Kidney (tissue), 14 donors: Measurements from ENCODE around the gene CSTPP1. TPM values are rescaled to one million over a fixed set of nuclear protein-coding genes. Genes with fewer than 3 reads are reported as not detected.

Experiments used
- DNase-seq, 5 donors: peaks; one replicate each; pipeline ENCODE4 v3.0.0-alpha.2; 2013 to 2020
- FAIRE-seq: peaks from 2 replicates; lab custom pipeline; 2012; peaks lifted over from hg19 to GRCh38; lab: Jason Lieb, UNC
- H3K27ac ChIP-seq, 2 donors: one replicate each; pipeline ENCODE4 v1.7.0; 2013; ENCODE audit warnings: low read depth in 2 of 2, low read length in 2 of 2, inconsistent platforms in 1 of 2
- H3K27me3 ChIP-seq: one replicate; pipeline ENCODE4 v1.7.1; 2013; ENCODE audit warnings: low read length, inconsistent platforms; ENCODE audit not compliant: control insufficient read depth, insufficient read depth
- H3K36me3 ChIP-seq, 3 donors: one replicate each; pipeline versions ENCODE4 v1.7.0 to v1.7.1; 2013; ENCODE audit warnings: low read length in 3 of 3, control low read depth in 1 of 3, inconsistent platforms in 1 of 3; ENCODE audit not compliant: insufficient read depth in 3 of 3, control insufficient read depth in 2 of 3
- H3K4me1 ChIP-seq, 3 donors: one replicate each; pipeline versions ENCODE4 v1.7.0 to v1.7.1; 2013; ENCODE audit warnings: low read length in 3 of 3, inconsistent platforms in 1 of 3, low read depth in 1 of 3; ENCODE audit not compliant: control insufficient read depth in 2 of 3, insufficient read depth in 2 of 3
- H3K4me3 ChIP-seq, 3 donors: one replicate each; pipeline versions ENCODE4 v1.7.0 to v1.8.1; 2013; ENCODE audit warnings: low read length in 3 of 3, control low read depth in 1 of 3, inconsistent platforms in 1 of 3
- H3K9ac ChIP-seq, 3 donors: one replicate each; pipeline versions ENCODE4 v1.7.0 to v1.7.1; 2013; ENCODE audit warnings: low read length in 3 of 3, control low read depth in 1 of 3, inconsistent platforms in 1 of 3
- H3K9me3 ChIP-seq, 3 donors: one replicate each; pipeline versions ENCODE4 v1.7.0 to v1.7.1; 2013; ENCODE audit warnings: low read length in 3 of 3, control low read depth in 1 of 3, inconsistent platforms in 1 of 3; ENCODE audit not compliant: control insufficient read depth in 2 of 3, insufficient read depth in 1 of 3
- CTCF ChIP-seq: IDR thresholded peaks from 3 replicates; pipeline ENCODE4 v1.5.1; 2012; ENCODE audit warnings: mild to moderate bottlenecking, moderate library complexity, borderline replicate concordance; ENCODE audit not compliant: insufficient read depth; ENCODE audit errors: extremely low read depth
- intact Hi-C: fragments of 100-400 bp; cut with DNase I; formaldehyde crosslinking; loops from one replicate; pipeline ENCODE4 v1.11.1; 2022
- polyA plus RNA-seq: library from polyadenylated mRNA; stranded (reverse); fragments of 350-450 nt; fragmentation: Illumina TruSeq; extraction: RNeasy Lipid Tissue Mini Kit (QIAGEN cat#74804); gene quantifications from one replicate; pipeline ENCODE4 v1.2.3, GENCODE V29; 2014; ENCODE audit warnings: low read depth, low replicate concordance; ENCODE audit not compliant: insufficient read depth
- total RNA-seq: library from RNA; stranded (reverse); fragmentation: NEBNext Ultra II Directional; extraction: Animal tissue kit (Norgen Biotek cat#: 25700); gene quantifications from one replicate; pipeline ENCODE4 v1.2.1, GENCODE V29; 2021
- donor health status: control.
- donor health status: control.
- donor health status: control.
- donor health status: control.
- donor health status: control.
- donor health status: DM: yes; HTN: yes; CAD: no.
- donor health status: Normal renal cell carcinoma (clear cell type).

The CSTPP1 gene
- total and polyA plus RNA-seq, 2 donors from 2014 or later: 37.4 to 50.3 TPM

DNA sequence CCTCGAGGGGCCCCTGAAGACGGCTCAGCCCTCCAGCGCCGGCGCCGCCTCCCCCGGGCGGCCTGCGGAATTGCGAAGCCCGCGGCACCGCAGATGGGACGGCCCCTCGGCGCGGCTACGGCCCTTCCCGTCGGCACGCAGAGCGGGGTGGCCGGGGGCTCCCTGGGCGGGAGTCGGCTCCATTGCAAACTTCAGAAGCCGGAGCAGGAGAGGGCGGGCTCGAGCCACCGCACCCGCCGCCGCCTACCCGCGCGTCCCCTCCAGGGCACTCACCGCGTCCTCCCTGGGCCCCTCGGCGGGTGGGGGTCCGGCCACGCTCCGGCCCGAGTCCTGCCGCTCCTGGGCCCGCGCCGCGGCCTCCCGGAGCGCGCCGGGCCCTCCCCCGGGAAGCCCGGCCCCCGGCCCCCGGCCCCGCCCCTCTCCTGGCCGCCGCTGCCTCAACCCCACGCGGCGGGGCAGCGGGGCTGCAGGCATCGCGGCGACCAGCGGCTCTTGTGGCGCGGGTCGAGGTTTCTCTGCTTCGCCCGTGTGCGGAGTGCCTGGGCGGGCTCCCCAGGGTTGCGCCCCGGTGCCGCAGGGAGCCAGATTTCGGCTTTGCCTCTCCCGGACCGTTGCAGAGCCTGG is 249.6 kb downstream of the CSTPP1 start, which contains the start of gene PACSIN3:
TSS of gene PACSIN3 (minus strand) at position 359 of the 624 bp plus-strand sequence. CDS start 3,707 bp downstream, outside the sequence.
- no peaks in the 10 kb centered on the region for H3K27me3 ChIP-seq
- no peaks in the 10 kb centered on the region for H3K36me3 ChIP-seq
- peak within 1 kb of the TSS in 2 of 3 donors; percentile 32 to 73 for H3K9ac ChIP-seq
- intact Hi-C loops: no loop called here
- DNase-seq (peak; percentile 66 to 79 (median 78)), FAIRE-seq (no peak)
- H3K9me3 ChIP-seq: no peaks in the 10 kb centered on the region
- peak within 1 kb of the TSS; percentile 16 to 74 (median 55) for H3K4me3 ChIP-seq
- H3K4me1 ChIP-seq: peaks cover 0 to 12% (median 6%) of the 10 kb centered on the region in 3 donors
- TF ChIP-seq CTCF: peak; percentile 11
- peak within 1 kb of the TSS; percentile 71 to 86 for H3K27ac ChIP-seq

GRCh38 chr11:47186700-47187695 is 250.4 kb downstream of the CSTPP1 start:
- Histone ChIP-seq H3K9ac (peak overlapping the region in 1 of 3 donors; percentile 65), H3K36me3 (no peaks in the 10 kb centered on the region), H3K27me3 (no peaks in the 10 kb centered on the region), H3K4me1 (peaks cover 0 to 12% (median 6%) of the 10 kb centered on the region in 3 donors), H3K9me3 (no peaks in the 10 kb centered on the region), H3K4me3 (peak overlapping the region; percentile 16 to 59 (median 55)), H3K27ac (peak overlapping the region; percentile 71 to 86)
- TF ChIP-seq CTCF: no peak
- DNase-seq: peak in 4 of 5 donors; percentile 54 to 79 (median 70)
- intact Hi-C loops: no loop called here
- FAIRE-seq: no peak

GRCh38 chr11:47187723-47188122 is 251.2 kb downstream of the CSTPP1 start:
- no peak overlapping the region for H3K9ac ChIP-seq
- peak overlapping the region; percentile 71 to 86 for H3K27ac ChIP-seq
- no peak for TF ChIP-seq CTCF
- H3K36me3 ChIP-seq: no peaks in the 10 kb centered on the region
- peak in 1 of 5 donors; percentile 34 for DNase-seq
- no peaks in the 10 kb centered on the region for H3K27me3 ChIP-seq
- H3K9me3 ChIP-seq: no peaks in the 10 kb centered on the region
- H3K4me3 ChIP-seq: peak overlapping the region in 2 of 3 donors; percentile 45 to 59
- no peak for FAIRE-seq
- intact Hi-C loops: no loop called here
- peaks cover 0 to 12% (median 6%) of the 10 kb centered on the region in 3 donors for H3K4me1 ChIP-seq
